Cerebellar cortex (tissue), 1 donor: ENCODE results near the gene SIGLEC15.
"Not testable (repeated sequence)": the region's sequence is repeated elsewhere in the genome, so short reads cannot be mapped to it uniquely, and the experiment has no call there.

Source experiments
- DNase-seq: peaks from one replicate; pipeline ENCODE4 v3.0.0-alpha.2; 2015; ENCODE audit warnings: low spot score

The SIGLEC15 gene

DNA sequence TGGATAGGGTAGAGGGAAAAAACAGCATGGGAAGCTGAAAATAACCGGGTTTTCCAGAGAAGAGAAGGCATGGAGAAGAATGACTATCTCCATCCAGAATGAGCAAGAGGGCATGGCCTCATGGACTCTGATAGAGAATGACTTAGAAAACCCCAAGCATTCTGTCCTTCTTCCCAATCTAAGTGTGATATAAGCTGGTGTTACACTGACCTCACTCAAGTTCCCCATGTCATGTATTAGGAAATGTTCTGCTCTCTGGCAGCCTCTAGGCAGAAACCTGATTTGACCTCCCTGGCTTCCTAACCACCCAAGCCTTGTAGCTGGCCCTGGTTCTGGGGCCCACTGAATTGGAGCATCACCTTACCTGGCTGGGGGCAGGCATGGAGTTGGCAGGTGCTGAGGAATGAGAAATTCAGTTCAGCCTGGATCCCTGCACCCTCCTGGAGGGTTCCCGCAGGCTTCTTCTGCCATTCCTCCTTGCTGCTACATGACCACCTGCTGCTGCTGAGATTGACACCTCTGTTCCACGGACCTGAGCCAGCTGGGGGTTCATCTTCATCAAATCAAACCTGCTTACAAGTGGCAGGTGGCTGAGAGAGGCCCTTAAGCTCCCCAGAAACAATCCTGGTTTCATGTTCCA is 5.2 kb upstream of the SIGLEC15 start:
- no peak for DNase-seq

DNA sequence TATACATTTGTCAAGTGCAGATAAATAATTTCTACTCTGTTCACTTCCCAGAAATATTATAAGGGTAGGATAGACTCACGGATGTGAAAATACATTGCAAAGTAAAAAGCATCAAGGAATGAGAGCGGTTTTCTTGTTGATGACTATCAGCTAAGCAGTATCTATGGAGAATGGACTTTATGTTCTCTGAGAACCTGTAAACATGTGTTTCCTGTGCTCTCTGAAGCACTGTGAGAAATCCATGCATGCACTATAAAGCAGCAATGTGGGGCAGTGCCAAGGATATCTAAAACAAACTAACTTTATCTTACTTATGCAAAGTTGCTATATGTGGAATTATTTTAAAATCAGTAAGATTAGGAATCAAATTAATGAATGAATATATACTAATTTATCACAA is 4.4 kb upstream of the SIGLEC15 start:
- DNase-seq, result no peak

DNA sequence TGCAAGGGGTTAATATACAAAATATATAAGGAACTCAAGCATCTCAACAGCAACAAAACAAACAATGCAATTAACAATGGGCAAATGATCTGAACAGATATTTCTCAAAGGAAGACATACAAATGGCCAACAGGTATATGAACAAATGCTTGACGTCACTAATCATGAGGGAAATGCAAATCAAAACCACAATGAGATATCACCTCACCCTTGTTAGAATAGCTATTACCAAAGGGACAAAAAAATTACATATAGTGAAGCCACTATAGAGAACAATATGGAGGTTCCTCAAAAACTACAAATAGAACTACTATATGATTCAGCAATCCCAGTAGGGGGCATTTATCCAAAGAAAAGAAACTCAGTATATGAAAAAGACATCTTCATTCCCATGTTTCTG is 3.8 kb upstream of the SIGLEC15 start:
- DNase-seq, result no peak

DNA sequence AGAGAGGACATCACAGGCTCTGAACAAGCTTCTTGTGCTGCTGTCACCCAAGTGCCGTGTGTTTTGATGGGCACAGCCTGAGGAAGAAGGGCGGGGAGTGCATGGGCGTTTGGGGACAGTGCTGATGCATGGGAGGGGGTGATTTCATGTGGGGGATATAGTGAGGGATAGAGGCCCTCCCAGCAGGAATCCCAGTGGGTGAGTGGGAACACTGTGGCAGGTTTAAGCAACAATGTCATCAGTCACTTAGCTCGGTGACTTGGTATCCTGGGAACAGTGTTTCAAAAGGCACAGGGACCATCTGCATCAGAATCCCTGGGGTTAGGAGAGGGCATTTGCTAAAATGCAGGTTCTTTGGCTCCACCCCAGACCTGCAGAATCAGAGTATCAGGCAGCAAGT is 609 bp downstream of the SIGLEC15 start:
- no peak for DNase-seq

DNA sequence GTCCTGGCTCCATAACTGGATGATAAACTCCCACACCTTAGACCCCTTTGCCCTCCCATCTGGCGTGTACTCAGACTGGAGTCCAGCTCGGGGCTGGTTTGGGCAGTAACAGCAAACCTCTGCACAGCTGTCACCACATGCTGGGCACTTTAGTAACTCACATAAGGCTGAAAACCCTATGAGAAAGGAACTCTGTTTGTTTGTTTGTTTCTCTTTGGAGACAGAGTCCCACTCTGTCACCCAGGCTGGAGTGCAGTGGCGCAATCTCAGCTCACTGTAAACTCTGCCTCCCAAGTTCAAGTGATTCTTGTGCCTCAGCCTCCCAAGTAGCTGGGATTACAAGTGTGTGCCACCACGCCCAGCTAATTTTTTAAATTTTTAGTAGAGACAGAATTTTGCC is 1.2 kb downstream of the SIGLEC15 start:
- not testable (repeated sequence) for DNase-seq

DNA sequence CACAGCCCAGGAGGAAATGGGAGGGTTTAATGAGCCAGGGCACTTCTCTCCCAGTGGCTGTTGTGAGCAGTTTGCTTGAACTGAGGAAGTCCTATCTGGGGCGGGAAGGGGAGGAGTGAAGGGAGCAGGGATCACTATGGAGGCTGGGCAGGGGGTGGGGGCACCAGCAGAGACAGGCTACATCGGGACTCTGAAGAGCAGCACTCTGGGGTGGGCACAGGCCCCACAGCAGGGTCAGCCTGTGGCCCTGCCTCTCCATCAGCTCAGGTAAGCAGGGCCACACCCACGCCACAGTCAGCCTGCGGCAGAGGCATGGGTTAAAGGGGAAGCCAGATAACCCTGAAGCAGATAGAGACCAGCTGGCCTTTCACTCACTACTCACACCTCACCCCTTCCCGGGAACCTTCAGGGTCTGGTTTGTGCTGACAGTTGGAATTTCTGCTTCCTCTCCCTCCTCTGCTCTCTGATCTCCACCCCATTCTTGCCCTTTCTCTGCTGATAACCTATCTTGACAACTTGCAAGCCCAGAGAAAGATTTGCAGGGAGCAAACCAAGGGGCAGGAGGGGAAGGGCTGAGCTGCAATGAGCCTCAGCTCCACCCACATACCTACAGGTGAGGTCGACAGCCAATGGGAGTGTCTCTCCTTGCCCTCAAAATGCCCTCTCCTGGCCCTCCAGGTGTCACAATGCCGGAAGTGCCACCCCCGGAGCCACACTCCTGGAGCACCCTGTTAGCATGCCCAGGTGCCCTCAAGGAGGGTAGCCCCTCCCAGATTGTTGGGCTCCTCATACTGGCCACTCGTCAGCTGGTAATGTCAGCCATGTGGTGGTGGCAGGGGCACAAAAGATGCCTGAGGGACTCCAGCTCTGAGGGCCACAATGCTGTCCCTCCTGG is 3.7 kb downstream of the SIGLEC15 start:
- no peak for DNase-seq

DNA sequence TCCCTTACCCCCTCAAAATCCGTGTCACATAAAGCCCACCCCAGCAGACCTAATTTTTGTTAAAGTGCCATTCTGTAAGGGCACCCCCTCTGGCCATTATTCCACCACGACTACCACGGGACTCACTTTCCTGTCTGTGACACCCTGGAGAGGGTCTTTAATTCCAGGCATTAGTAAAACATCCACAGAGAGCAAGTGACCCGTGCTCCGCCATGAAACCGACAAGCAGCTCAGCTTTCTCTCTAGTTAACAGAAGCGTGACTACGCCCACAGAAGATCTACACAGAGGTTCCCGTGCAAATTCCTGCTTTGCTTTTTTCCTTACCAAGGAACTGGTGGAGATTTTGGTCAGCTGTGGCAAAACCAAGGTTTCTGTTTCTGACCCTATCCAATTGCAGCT is 4.4 kb downstream of the SIGLEC15 start:
- no peak for DNase-seq

DNA sequence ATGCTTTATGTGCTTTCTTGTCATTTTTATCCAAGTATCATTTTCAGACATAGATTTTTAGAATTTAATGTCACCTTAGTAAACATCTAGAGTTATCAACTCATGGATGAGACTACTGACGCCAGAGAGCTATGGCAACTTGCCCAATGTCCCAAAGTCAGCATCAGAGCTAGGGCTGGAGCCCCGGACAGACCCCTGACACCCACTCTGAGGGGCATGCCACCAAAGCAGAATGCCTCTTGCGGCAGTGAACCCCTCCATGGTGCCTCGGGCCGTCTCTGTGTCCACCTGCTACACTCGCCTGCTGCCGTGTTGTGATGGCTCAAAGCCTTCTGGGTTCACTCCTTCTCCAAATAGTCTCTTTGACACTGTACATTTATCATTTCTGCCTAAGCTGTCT is 5.4 kb downstream of the SIGLEC15 start:
- no peak for DNase-seq

DNA sequence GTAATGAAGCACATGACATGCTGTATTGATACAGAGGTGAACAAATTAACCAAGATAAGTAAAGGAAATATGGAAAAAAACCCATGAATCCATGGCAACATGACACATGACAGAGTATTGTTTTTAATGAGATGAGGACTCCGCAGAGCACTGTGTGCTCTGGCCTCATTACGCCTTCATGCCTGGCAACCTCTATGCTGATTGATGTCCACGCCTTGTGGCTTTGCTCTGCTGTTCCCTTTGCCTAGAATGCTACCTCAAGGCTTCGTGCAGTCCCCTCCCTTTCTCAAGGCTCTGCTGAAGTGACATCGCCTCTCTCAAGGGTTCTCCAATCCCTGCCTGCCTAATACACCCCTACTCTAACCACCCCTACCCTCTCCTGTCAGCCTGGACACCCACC is 8.4 kb downstream of the SIGLEC15 start:
- DNase-seq, result no peak

DNA sequence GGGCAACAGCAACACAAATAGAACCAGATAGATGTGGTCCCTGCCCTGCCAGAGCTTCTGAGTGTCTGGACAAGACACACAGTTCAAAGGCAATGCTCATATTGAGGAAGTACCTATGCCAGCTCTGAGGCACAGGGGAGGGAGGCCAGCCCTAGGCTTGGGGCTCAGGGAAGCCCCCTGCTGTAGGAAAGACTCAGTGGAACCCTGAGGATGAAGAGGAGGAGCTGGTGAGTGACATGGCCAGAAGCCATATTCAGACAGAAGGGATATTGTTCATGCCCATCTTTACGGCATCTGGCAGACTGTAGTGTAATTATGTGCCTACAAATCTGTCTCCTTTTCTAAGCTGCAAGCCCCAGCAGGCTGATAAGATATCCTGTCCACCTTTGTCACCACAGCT is 8.8 kb downstream of the SIGLEC15 start:
- DNase-seq, result no peak

DNA sequence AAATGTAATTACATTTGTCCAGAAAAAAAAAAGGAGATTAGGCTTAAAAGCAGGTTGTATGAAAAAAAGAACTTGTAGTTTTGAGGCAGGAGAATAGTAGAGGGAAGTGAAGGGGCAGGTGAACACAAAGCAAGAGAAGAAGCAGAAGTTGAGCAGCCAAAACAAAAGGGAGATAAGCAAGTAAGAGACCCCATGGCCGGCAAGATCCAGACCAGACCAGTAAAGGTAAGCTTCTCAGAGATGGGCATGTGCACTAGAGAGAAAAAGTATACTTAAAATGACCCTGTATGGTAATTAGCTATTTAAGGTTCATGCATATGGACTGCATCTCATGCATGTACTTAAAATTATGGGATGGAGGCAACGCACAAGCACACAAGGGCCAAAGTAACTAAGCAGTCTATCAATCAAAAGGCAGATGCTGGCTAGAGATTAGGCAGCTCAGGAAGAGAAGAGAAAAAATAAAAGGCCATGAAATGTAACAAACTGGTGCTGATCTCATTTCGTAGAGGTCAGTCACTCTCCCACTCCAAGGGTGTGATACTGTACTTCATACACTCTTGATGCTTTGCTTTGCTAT is 9.7 kb downstream of the SIGLEC15 start:
- no peak for DNase-seq

DNA sequence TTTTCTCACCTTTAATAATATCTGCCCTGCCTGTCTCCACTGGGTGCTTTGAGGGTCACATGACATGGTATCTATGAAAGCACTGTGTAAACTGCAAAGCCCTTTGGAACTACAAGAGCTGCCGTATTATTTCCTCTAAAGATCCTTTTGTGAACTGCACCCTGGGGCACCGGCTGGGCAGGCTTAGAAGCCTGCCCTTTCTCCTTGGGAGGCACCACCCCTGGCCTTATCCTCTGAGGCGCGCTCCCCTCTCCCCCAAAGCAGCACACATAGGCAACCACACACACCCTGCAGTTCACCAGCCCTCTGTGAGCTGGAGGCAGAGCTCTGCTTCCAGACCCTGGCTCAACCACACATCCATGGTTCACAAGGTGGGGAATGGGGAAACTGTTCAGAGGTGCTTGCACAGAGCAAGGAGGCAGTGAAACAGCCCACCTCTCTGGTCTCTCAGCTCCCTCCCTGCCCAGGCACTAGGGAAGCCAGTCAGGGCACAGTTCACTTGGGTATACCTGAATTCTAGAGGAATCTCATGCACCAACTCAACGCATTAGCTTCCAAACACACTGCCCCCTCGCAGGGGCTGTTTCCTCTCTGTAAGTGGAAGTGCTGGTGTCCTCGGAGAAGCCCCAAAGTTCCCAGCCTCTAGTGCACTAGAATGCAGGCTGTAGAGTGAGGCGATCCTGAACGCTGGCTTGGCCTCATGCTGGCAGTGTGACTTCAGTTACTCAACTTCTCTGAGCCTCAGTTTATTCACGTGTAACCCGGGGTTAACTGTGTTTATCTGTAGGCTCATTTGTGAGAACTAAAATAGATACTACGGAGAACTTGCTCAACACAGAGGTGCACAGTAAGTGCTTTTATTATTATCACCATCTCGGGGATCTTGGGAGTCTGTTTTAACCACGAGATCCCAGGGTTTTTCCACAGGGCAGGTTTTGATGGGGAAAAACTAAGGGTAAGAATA is 11.0 kb downstream of the SIGLEC15 start:
- no peak for DNase-seq

DNA sequence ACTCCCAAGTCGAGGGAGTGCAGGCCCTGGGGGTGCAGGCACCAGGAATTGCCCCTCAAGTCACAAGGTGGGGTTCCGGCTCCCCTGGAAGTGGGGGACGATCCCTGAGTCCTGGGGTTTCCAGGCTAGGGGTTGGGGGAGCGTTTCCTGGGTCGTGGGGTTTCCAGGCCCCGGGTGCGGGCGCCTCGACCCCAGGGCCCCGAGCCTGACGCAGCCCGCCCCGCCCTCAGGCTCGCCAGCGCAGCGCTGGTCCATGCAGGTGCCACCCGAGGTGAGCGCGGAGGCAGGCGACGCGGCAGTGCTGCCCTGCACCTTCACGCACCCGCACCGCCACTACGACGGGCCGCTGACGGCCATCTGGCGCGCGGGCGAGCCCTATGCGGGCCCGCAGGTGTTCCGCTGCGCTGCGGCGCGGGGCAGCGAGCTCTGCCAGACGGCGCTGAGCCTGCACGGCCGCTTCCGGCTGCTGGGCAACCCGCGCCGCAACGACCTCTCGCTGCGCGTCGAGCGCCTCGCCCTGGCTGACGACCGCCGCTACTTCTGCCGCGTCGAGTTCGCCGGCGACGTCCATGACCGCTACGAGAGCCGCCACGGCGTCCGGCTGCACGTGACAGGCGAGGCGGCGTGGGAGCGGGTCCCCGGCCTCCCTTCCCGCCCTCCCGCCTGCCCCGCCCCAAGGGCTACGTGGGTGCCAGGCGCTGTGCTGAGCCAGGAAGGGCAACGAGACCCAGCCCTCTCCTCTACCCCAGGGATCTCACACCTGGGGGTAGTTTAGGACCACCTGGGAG is 12.0 kb downstream of the SIGLEC15 start:
- DNase-seq, result no peak

DNA sequence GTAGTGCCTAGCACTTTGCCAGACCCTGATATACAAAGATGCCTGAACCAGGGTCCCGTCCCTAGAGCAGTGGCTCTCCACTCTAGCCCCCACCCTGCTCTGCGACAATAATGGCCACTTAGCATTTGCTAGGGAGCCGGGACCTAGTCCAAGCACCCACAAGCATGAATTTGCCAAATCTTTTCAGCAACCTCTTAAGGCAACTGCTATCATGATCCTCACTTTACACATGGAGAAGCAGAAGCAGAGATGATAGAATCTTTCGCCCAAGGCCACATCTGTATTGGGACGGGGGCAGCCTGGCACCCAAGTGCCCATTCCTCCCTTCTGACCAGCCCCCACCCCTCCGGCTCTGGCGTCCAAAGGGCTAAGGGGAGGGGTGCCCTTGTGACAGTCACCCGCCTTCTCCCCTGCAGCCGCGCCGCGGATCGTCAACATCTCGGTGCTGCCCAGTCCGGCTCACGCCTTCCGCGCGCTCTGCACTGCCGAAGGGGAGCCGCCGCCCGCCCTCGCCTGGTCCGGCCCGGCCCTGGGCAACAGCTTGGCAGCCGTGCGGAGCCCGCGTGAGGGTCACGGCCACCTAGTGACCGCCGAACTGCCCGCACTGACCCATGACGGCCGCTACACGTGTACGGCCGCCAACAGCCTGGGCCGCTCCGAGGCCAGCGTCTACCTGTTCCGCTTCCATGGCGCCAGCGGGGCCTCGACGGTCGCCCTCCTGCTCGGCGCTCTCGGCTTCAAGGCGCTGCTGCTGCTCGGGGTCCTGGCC is 13.0 kb downstream of the SIGLEC15 start:
- no peak for DNase-seq

DNA sequence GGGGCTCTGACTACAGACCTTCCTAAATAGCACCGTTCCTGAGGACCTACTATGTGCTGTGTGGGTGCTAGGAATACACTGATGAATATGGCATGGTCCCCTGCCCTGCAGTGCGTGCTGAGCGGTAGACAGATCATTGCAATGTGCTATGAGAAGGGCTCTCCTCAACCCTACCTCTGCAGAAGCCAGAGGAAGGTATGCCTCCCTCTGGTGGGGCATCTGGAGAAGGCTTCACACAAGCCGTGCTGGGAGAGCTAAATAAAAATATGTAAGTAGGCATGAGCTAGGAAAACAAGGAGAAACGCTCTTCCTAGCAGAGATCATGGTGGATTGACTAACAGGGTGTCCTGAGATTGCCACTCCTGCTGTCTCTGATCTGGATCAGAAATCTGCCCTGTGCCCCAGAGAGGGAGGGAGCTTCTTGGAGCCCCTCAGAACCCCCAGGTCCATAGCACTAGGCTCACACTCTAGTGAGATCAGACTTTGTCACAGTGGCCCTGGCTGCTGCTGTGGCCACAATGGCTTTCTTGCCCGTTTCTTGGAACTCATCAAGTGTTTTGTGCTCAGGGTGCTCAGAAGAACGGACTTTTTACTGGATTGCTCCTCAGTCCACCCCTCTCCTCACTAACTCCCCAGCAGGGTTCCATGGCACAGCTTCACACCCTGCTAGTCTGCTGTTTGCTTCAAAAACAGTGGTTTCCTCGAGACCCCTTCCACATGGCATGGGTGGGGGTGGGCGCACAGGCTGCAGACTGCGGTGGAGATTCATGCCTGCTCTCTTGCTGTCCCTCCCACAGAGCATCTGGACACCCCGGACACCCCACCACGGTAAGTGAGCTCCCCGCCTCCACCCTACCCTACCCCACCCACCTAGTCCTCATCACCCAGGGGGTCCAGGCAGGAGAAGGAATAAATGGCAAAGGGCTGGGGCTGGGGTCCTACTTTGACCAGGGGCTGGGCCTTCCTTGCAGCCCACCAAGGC is 14.2 kb downstream of the SIGLEC15 start:
- DNase-seq, result peak; percentile 21

DNA sequence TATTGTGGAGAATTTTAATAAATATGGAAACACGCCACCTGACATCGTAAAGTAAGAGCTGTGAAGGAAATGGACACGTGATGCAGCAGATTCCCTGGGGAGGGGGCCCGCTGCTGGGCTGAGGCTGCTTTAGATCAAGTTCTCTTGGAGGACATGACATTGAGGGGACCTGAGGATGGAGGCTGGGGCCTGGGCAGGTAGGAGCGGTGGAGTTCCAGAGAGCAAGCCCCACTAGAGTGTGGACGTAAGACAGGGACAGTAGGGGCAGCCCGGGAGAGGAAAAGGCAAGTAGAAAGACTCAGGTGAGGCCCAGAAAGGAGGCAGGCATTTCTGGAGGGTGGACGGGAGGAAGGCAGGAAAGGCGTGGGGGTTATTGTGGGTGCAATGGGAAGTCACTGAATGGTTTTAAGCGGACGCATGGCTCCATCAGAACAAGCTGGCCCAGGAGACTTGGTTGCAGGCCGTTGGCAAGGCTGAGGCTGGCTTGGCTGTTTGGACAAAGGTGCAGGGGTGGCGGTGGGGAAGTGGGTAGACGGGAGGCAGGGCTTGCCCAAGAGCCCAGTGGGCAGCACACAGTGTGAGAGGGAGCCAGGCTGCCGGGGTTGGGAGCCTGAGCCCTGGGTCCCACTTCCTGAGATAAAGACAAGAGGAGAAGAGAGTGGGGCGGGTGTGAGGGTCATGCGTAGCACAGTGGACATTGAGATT is 15.7 kb downstream of the SIGLEC15 start:
- no peak for DNase-seq

DNA sequence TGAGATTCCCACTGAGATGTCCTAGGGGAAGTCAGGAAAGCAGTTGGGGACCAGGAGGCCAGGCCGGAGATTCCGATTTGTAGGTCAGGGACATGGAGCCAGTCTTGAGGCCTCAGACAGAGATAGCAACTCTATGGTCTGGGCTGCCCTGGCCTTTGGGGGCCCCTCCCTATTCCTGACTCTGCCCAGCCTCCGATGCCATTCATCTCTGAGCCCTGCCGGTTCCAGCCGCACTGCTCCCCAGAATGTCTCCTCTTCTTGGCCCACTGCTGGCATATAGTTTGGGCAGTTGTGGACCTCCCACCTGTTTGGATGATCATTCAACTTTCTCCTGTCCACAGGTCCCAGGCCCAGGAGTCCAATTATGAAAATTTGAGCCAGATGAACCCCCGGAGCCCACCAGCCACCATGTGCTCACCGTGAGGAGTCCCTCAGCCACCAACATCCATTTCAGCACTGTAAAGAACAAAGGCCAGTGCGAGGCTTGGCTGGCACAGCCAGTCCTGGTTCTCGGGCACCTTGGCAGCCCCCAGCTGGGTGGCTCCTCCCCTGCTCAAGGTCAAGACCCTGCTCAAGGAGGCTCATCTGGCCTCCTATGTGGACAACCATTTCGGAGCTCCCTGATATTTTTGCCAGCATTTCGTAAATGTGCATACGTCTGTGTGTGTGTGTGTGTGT is 16.4 kb downstream of the SIGLEC15 start:
- DNase-seq, result no peak

DNA sequence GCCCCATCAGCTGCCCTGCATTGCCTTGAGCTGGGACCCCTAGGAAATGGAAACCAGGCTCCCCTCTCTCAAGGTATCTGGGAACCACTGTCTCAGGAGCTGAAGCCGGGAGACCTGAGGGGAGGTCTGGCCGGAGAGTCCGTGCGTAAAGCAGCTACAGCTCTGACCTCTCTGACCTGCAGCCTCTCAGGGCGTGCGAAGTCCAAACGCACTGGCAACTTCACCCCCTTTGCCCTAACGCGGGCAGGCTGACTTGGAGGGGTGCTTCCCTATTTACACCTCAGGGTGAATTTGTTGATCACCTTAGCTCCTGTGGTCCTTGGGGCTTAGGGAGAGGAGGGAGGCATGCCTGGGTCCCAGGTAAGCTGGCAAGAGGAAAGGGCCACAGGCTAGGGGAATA is 17.5 kb downstream of the SIGLEC15 start:
- no peak for DNase-seq
